Measurements from ENCODE around the gene TOR1B.

DNA sequence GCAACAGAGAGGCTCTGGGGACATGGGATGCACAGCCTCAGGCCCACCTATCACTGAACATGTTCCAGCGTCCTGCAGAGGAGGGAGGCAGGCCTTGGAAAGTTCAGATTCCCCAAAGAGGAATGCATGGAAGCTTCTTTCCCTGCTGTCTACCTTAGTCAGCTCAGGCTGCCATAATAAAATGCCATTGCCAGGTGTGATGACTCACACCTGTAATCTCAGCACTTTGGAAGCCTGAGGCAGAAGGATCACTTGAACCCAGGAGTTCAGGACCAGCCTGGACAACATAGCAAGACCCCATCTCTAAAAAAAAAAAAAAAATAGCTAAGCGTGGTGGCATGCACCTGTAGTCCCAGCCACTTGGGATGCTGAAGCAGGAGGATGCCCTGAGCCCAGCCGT, 24.5 kb upstream of the TOR1B start:
- TF ChIP-seq, protein P1, sequence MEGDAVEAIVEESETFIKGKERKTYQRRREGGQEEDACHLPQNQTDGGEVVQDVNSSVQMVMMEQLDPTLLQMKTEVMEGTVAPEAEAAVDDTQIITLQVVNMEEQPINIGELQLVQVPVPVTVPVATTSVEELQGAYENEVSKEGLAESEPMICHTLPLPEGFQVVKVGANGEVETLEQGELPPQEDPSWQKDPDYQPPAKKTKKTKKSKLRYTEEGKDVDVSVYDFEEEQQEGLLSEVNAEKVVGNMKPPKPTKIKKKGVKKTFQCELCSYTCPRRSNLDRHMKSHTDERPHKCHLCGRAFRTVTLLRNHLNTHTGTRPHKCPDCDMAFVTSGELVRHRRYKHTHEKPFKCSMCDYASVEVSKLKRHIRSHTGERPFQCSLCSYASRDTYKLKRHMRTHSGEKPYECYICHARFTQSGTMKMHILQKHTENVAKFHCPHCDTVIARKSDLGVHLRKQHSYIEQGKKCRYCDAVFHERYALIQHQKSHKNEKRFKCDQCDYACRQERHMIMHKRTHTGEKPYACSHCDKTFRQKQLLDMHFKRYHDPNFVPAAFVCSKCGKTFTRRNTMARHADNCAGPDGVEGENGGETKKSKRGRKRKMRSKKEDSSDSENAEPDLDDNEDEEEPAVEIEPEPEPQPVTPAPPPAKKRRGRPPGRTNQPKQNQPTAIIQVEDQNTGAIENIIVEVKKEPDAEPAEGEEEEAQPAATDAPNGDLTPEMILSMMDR (IDR thresholded peaks at IDR 0.05): no peak
- TF ChIP-seq EP300 (IDR thresholded peaks at IDR 0.05) (no peak), POLR2A (IDR thresholded peaks at IDR 0.05) (no peak), POLR2AphosphoS5 (IDR thresholded peaks at IDR 0.05) (no peak)

All from gastroesophageal sphincter (tissue), 3 donors.